HEK293 (cell line): Measurements from ENCODE around the gene TSPEAR.

Experiments used
- CTCF ChIA-PET: fragments of 350-600 bp; formaldehyde crosslinking; extraction: SDS; loops from one replicate; lab custom pipeline; 2021; ENCODE audit warnings: antibody characterized with exemption; lab: Yijun Ruan, JAX
- POLR2A ChIA-PET: fragments of 300-600 bp; formaldehyde crosslinking; extraction: SDS; loops from one replicate; lab custom pipeline; 2020; ENCODE audit warnings: antibody characterized with exemption, inconsistent platforms; lab: Yijun Ruan, JAX
- H3K27ac ChIP-seq: fragments of 200-500 bp; sonication (Bioruptor generic); 2 replicates; pipeline ENCODE4 v1.5.1; 2014; ENCODE audit warnings: low read depth, low read length, control low read depth, inconsistent platforms; ENCODE audit errors: extremely low read depth
- H3K36me3 ChIP-seq, 2 experiments: fragments of 200-500 bp in 1 of 2; sonication (Bioruptor generic) in 1 of 2; 1 replicate in 1 of 2; 2 replicates in 1 of 2; pipeline ENCODE4 v1.5.1; 2014 to 2017; ENCODE audit warnings: inconsistent platforms in 2 of 2, low read length in 2 of 2; ENCODE audit not compliant: control insufficient read depth in 2 of 2, insufficient read depth in 1 of 2
- H3K4me1 ChIP-seq: fragments of 200-500 bp; sonication (Bioruptor generic); 2 replicates; pipeline ENCODE4 v1.5.1; 2014; ENCODE audit warnings: mild to moderate bottlenecking, low read length, inconsistent platforms; ENCODE audit not compliant: control insufficient read depth, insufficient read depth
- H3K4me3 ChIP-seq: 2 replicates; pipeline ENCODE4 v1.5.1; 2011; ENCODE audit warnings: low read depth, mild to moderate bottlenecking, control low read depth, low read length, moderate library complexity
- H3K9me3 ChIP-seq: fragments of 200-500 bp; sonication (Bioruptor generic); 2 replicates; pipeline ENCODE4 v1.5.1; 2014; ENCODE audit warnings: low read depth, low read length, inconsistent platforms; ENCODE audit not compliant: control insufficient read depth, insufficient read depth
- KLF10 ChIP-seq: fragments of 450-650 bp; IDR thresholded peaks from 2 replicates; pipeline ENCODE4 v1.5.1; 2018; ENCODE audit warnings: missing biosample characterization, mild to moderate bottlenecking, missing genetic modification characterization
- TRIM28 ChIP-seq: IDR thresholded peaks from 2 replicates; pipeline ENCODE4 v1.6.1; 2011; ENCODE audit warnings: low read length, control low read depth, borderline replicate concordance
- YY2 ChIP-seq: fragments of 450-650 bp; formaldehyde crosslinking; IDR thresholded peaks from 2 replicates; pipeline ENCODE4 v1.5.1; 2016; ENCODE audit warnings: missing biosample characterization, missing genetic modification characterization
- ZBTB11 ChIP-seq: fragments of 450-650 bp; formaldehyde crosslinking; conservative IDR thresholded peaks from 2 replicates; pipeline ENCODE4 v1.5.1; 2016; ENCODE audit warnings: low read depth, missing biosample characterization, missing genetic modification characterization
- ZBTB8A ChIP-seq: fragments of 450-650 bp; formaldehyde crosslinking; IDR thresholded peaks from 2 replicates; pipeline ENCODE4 v1.5.1; 2016; ENCODE audit warnings: missing biosample characterization, missing genetic modification characterization
- ZIC2 ChIP-seq: fragments of 450-650 bp; formaldehyde crosslinking; IDR thresholded peaks from 2 replicates; pipeline ENCODE4 v1.5.1; 2016; ENCODE audit warnings: missing biosample characterization, missing genetic modification characterization
- ZNF335 ChIP-seq: fragments of 450-650 bp; formaldehyde crosslinking; conservative IDR thresholded peaks from 2 replicates; pipeline ENCODE4 v1.5.1; 2016; ENCODE audit warnings: missing biosample characterization, missing genetic modification characterization
- ZNF48 ChIP-seq: fragments of 450-650 bp; formaldehyde crosslinking; IDR thresholded peaks from 2 replicates; pipeline ENCODE4 v1.5.1; 2016; ENCODE audit warnings: missing biosample characterization, missing genetic modification characterization
- ZNF514 ChIP-seq: fragments of 450-650 bp; formaldehyde crosslinking; IDR thresholded peaks from 2 replicates; pipeline ENCODE4 v1.5.1; 2016; ENCODE audit warnings: missing biosample characterization, missing genetic modification characterization
- ZNF544 ChIP-seq: fragments of 450-650 bp; formaldehyde crosslinking; IDR thresholded peaks from 2 replicates; pipeline ENCODE4 v1.5.0; 2017; ENCODE audit warnings: missing biosample characterization, missing genetic modification characterization
- ZNF658 ChIP-seq: fragments of 450-650 bp; formaldehyde crosslinking; IDR thresholded peaks from 2 replicates; pipeline ENCODE4; 2016; ENCODE audit warnings: missing biosample characterization, missing genetic modification characterization
- ZNF776 ChIP-seq: fragments of 450-650 bp; formaldehyde crosslinking; IDR thresholded peaks from 2 replicates; pipeline ENCODE4 v1.5.0; 2017; ENCODE audit warnings: missing biosample characterization, missing genetic modification characterization, borderline replicate concordance
- ZNF791 ChIP-seq: fragments of 450-650 bp; formaldehyde crosslinking; IDR thresholded peaks from 2 replicates; pipeline ENCODE4 v1.5.1; 2016; ENCODE audit warnings: missing biosample characterization, missing genetic modification characterization
- ZSCAN5A ChIP-seq: fragments of 450-650 bp; formaldehyde crosslinking; IDR thresholded peaks from 2 replicates; pipeline ENCODE4 v1.5.1; 2016; ENCODE audit warnings: missing biosample characterization, missing genetic modification characterization

TSPEAR gene

GRCh38 chr21:44557491-44558328 lies 153.7 kb downstream of the TSPEAR start (continued):
- no peak for TF ChIP-seq ZNF791 (tag by site-specific recombination)
- TF ChIP-seq ZBTB11 (tag by site-specific recombination), result no peak

- Histone ChIP-seq H3K4me3 (no peak overlapping the region), H3K36me3 (no peaks in the 10 kb centered on the region), H3K4me1 (no peaks in the 10 kb centered on the region), H3K27ac (no peak overlapping the region), H3K9me3 (no peaks in the 10 kb centered on the region)
- ChIA-PET CTCF (interaction anchor here (1.2 kb wide), 1 partner anchor 10 kb away, joined by 3 read pairs; no protein-coding TSS in a partner anchor), POLR2A (no interaction called here)
- peak; percentile 55 for TF ChIP-seq ZIC2 (tag by site-specific recombination)
- no peak for TF ChIP-seq ZBTB11 (tag by site-specific recombination)
Measured at GRCh38 chr21:44556879-44557278, 154.5 kb downstream of the TSPEAR start.

GRCh38 chr21:44555200-44555875 lies 156.0 kb downstream of the TSPEAR start:
- no peaks in the 10 kb centered on the region for H3K9me3 ChIP-seq
- H3K27ac ChIP-seq, result no peak overlapping the region
- TF ChIP-seq ZSCAN5A (no peak), ZBTB8A (tag by site-specific recombination) (no peak), KLF10 (no peak), ZNF658 (no peak), ZNF335 (tag by site-specific recombination) (no peak), TRIM28 (no peak)
- POLR2A ChIA-PET, result no interaction called here
- no peaks in the 10 kb centered on the region for H3K36me3 ChIP-seq
- CTCF ChIA-PET, result interaction anchor here (0.9 kb wide), 1 partner anchor 9 kb away, joined by 3 read pairs; no protein-coding TSS in a partner anchor
- no peaks in the 10 kb centered on the region for H3K4me1 ChIP-seq
- H3K4me3 ChIP-seq, result no peak overlapping the region

- H3K36me3 ChIP-seq, result no peaks in the 10 kb centered on the region
- ChIA-PET CTCF (no interaction called here), POLR2A (no interaction called here)
- H3K27ac ChIP-seq, result no peak overlapping the region
- H3K9me3 ChIP-seq, result no peaks in the 10 kb centered on the region
- H3K4me1 ChIP-seq, result no peaks in the 10 kb centered on the region
- H3K4me3 ChIP-seq, result no peak overlapping the region
- no peak for TF ChIP-seq ZNF658
- TF ChIP-seq ZNF544 (tag by site-specific recombination), result no peak
- no peak for TF ChIP-seq YY2 (tag by site-specific recombination)
- TF ChIP-seq ZNF514, result no peak
- no peak for TF ChIP-seq ZNF776 (tag by site-specific recombination)
- no peak for TF ChIP-seq ZNF48 (tag by site-specific recombination)
- TF ChIP-seq ZNF335 (tag by site-specific recombination), result no peak
Measured at GRCh38 chr21:44552681-44553080, 158.7 kb downstream of the TSPEAR start.
